H9 (cell line): ENCODE measurements around the gene RBKS. TPM values are rescaled to one million over a fixed set of nuclear protein-coding genes. Genes with fewer than 3 reads are reported as not detected.

ENCODE experiments used
- DNase-seq: peaks from one replicate; pipeline ENCODE4 v3.0.0-alpha.2; 2017
- H2AFZ ChIP-seq: one replicate; pipeline ENCODE4 v1.6.1; 2013; ENCODE audit warnings: mild to moderate bottlenecking, low read length, control low read depth, moderate library complexity
- H2AK5ac ChIP-seq: 2 replicates; pipeline ENCODE4 v1.6.1; 2013; ENCODE audit warnings: low read length, control low read depth, mixed read lengths; ENCODE audit not compliant: insufficient read length
- H2BK120ac ChIP-seq: one replicate; pipeline ENCODE4 v1.6.1; 2013; ENCODE audit warnings: low read depth, mild to moderate bottlenecking, low read length, control low read depth, inconsistent platforms; ENCODE audit not compliant: poor library complexity, severe bottlenecking
- H2BK12ac ChIP-seq: 2 replicates; pipeline ENCODE4 v1.6.1; 2013; ENCODE audit warnings: low read length, control low read depth, mixed read lengths, low read depth; ENCODE audit not compliant: insufficient read length
- H2BK15ac ChIP-seq: 2 replicates; pipeline ENCODE4 v1.6.1; 2013; ENCODE audit warnings: low read depth, low read length, control low read depth
- H2BK20ac ChIP-seq: one replicate; pipeline ENCODE4 v1.6.1; 2013; ENCODE audit warnings: low read depth, mild to moderate bottlenecking, low read length, control low read depth, inconsistent platforms; ENCODE audit not compliant: poor library complexity, severe bottlenecking
- H2BK5ac ChIP-seq: 2 replicates; pipeline ENCODE4 v1.6.1; 2013; ENCODE audit warnings: low read length, control low read depth, mixed read lengths; ENCODE audit not compliant: insufficient read length
- H3K14ac ChIP-seq: 2 replicates; pipeline ENCODE4 v1.6.1; 2013; ENCODE audit warnings: low read length, control low read depth; ENCODE audit not compliant: insufficient read depth
- H3K18ac ChIP-seq: 2 replicates; pipeline ENCODE4 v1.6.1; 2013; ENCODE audit warnings: low read depth, mild to moderate bottlenecking, mixed read lengths, low read length, control low read depth; ENCODE audit not compliant: insufficient read length
- H3K23ac ChIP-seq: 2 replicates; pipeline ENCODE4 v1.6.1; 2013; ENCODE audit warnings: low read length, control low read depth, mixed read lengths, low read depth; ENCODE audit not compliant: insufficient read length
- H3K23me2 ChIP-seq: 2 replicates; pipeline ENCODE4 v1.6.1; 2013; ENCODE audit warnings: low read depth, mild to moderate bottlenecking, mixed read lengths, low read length, control low read depth; ENCODE audit not compliant: insufficient read length, poor library complexity, severe bottlenecking
- H3K27ac ChIP-seq: 2 replicates; pipeline ENCODE4 v1.5.1; 2013; ENCODE audit warnings: low read length, control low read depth, mixed read lengths, low read depth; ENCODE audit not compliant: insufficient read length
- H3K27me3 ChIP-seq: 2 replicates; pipeline ENCODE4 v1.6.1; 2013; ENCODE audit warnings: low read length, control low read depth, inconsistent platforms; ENCODE audit not compliant: insufficient read depth
- H3K4ac ChIP-seq: 2 replicates; pipeline ENCODE4 v1.6.1; 2013; ENCODE audit warnings: low read depth, mild to moderate bottlenecking, control low read depth, inconsistent platforms, low read length, moderate library complexity
- H3K4me1 ChIP-seq: 2 replicates; pipeline ENCODE4 v1.6.1; 2013; ENCODE audit warnings: low read length, control low read depth, inconsistent platforms; ENCODE audit not compliant: insufficient read depth
- H3K4me2 ChIP-seq: 2 replicates; pipeline ENCODE4 v1.6.1; 2013; ENCODE audit warnings: low read length, control low read depth, mixed read lengths; ENCODE audit not compliant: insufficient read length, insufficient read depth
- H3K56ac ChIP-seq: 2 replicates; pipeline ENCODE4 v1.6.1; 2013; ENCODE audit warnings: low read depth, mild to moderate bottlenecking, mixed read lengths, low read length, control low read depth; ENCODE audit not compliant: insufficient read length
- H3K79me1 ChIP-seq: 2 replicates; pipeline ENCODE4 v1.6.1; 2013; ENCODE audit warnings: low read depth, mild to moderate bottlenecking, moderate library complexity, low read length, control low read depth, inconsistent platforms; ENCODE audit not compliant: insufficient read depth, poor library complexity, severe bottlenecking
- H3K79me2 ChIP-seq: 2 replicates; pipeline ENCODE4 v1.6.1; 2013; ENCODE audit warnings: low read length, control low read depth, inconsistent platforms; ENCODE audit not compliant: insufficient read depth
- H3K9ac ChIP-seq: 2 replicates; pipeline ENCODE4 v1.6.1; 2013; ENCODE audit warnings: low read length, control low read depth, mixed read lengths; ENCODE audit not compliant: insufficient read length; ENCODE audit errors: extremely low read depth
- H3K9me3 ChIP-seq: one replicate; pipeline ENCODE4 v1.6.1; 2013; ENCODE audit warnings: low read depth, low read length, inconsistent platforms; ENCODE audit not compliant: control insufficient read depth
- H3T11ph ChIP-seq: one replicate; pipeline ENCODE4 v1.6.1; 2013; ENCODE audit warnings: mild to moderate bottlenecking, low read length, control low read depth, inconsistent platforms
- H4K20me1 ChIP-seq: one replicate; pipeline ENCODE4 v1.6.1; 2013; ENCODE audit not compliant: control insufficient read depth, insufficient read length, insufficient read depth
- H4K5ac ChIP-seq: 2 replicates; pipeline ENCODE4 v1.6.1; 2013; ENCODE audit warnings: low read depth, mild to moderate bottlenecking, mixed read lengths, low read length, control low read depth; ENCODE audit not compliant: insufficient read length
- H4K8ac ChIP-seq: replicated peaks from 2 replicates; pipeline ENCODE4 v1.6.1; 2013; ENCODE audit warnings: low read length, control low read depth, mixed read lengths, low read depth; ENCODE audit not compliant: insufficient read length
- H4K91ac ChIP-seq: 2 replicates; pipeline ENCODE4 v1.6.1; 2013; ENCODE audit warnings: low read depth, mild to moderate bottlenecking, moderate library complexity, mixed read lengths, low read length, control low read depth; ENCODE audit not compliant: insufficient read length
- H3K27ac Mint-ChIP-seq, 3 experiments: 2 replicates in 2 of 3; 3 replicates in 1 of 3; pipeline ENCODE4 v1.8.0; 2020 to 2021; ENCODE audit warnings: mixed read lengths in 3 of 3, mild to moderate bottlenecking in 1 of 3, moderate library complexity in 1 of 3
- H3K27me3 Mint-ChIP-seq: 2 replicates; pipeline ENCODE4 v1.8.0; 2021; ENCODE audit warnings: low read depth, mild to moderate bottlenecking, moderate library complexity, mixed read lengths
- H3K36me3 Mint-ChIP-seq, 3 experiments: 2 replicates in 2 of 3; 3 replicates in 1 of 3; pipeline ENCODE4 v1.8.0; 2020 to 2021; ENCODE audit warnings: low read depth in 3 of 3, mixed read lengths in 3 of 3; ENCODE audit not compliant: insufficient read depth in 1 of 3
- H3K4me1 Mint-ChIP-seq, 2 experiments: 2 replicates each; pipeline ENCODE4 v1.8.0; 2020; ENCODE audit warnings: mixed read lengths in 2 of 2
- H3K4me3 Mint-ChIP-seq, 2 experiments: 2 replicates in 1 of 2; 3 replicates in 1 of 2; pipeline ENCODE4 v1.8.0; 2020 to 2021; ENCODE audit warnings: mild to moderate bottlenecking in 2 of 2, mixed read lengths in 2 of 2, moderate library complexity in 1 of 2
- H3K9me3 Mint-ChIP-seq, 2 experiments: 2 replicates in 1 of 2; 3 replicates in 1 of 2; pipeline ENCODE4 v1.8.0; 2020; ENCODE audit warnings: mild to moderate bottlenecking in 2 of 2, mixed read lengths in 2 of 2, moderate library complexity in 1 of 2
- WGBS: extraction: QIAGEN DNeasy Blood & Tissue Kit; methylation state at CpG from one replicate; pipeline ENCODE4 v1.1.7; 2013; ENCODE audit warnings: missing lambda C conversion rate, low lambda C conversion rate, mixed read lengths; ENCODE audit not compliant: insufficient read length; ENCODE audit errors: extremely low coverage; 5-methylcytosine and 5-hydroxymethylcytosine counted together
- total RNA-seq: library from RNA; stranded (reverse); gene quantifications from 2 replicates; pipeline ENCODE4 v1.2.1, GENCODE V29; 2021
- TF ChIP-seq, protein P1 (sequence below): fragments of 200-600 bp; sonication (generic); conservative IDR thresholded peaks from 3 replicates; pipeline ENCODE4 v1.8.0; 2021; ENCODE audit warnings: antibody characterized with exemption, mild to moderate bottlenecking

Gene RBKS
- total RNA-seq, 1 experiment from 2014 or later = 2.3 TPM

DNA sequence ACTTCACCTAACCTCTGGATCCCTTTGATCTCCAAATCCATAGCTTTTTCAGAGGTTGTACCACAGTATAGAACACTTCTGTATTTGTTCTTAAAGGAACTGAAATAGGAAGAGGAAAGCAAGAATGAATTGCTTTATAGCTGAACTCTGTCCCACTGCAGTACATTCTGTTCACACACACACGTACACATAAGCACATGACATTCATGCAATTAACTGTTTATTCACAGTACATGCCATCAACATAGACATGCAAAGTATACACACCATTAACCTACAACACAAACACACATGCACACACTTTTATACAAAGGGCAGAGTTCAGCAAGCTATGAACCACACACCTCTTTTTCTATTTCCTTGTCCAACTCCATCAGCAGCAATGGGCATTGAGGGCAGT is 75.4 kb downstream of the RBKS start:
- Mint-ChIP-seq H3K9me3 (no peaks in the 10 kb centered on the region; a peak in 2 of 5 replicates), H3K36me3 (no peaks in the 10 kb centered on the region), H3K27me3 (peaks cover 2% of the 10 kb centered on the region; the same call in 1 of the 2 replicates), H3K27ac (no peak overlapping the region), H3K4me3 (no peak overlapping the region), H3K4me1 (no peaks in the 10 kb centered on the region)
- Histone ChIP-seq H3K4me2 (no peak overlapping the region), H2BK12ac (no peak overlapping the region), H4K5ac (no peak overlapping the region), H3T11ph (no peak overlapping the region), H2BK5ac (no peak overlapping the region), H2BK20ac (no peak overlapping the region), H4K91ac (no peak overlapping the region), H3K9me3 (no peaks in the 10 kb centered on the region), H3K4ac (no peak overlapping the region), H3K23ac (no peak overlapping the region), H3K18ac (no peak overlapping the region), H3K23me2 (no peaks in the 10 kb centered on the region), H3K56ac (no peak overlapping the region), H2BK15ac (no peak overlapping the region), H4K20me1 (no peaks in the 10 kb centered on the region), H2AK5ac (no peak overlapping the region), H3K79me1 (no peaks in the 10 kb centered on the region), H2BK120ac (no peak overlapping the region), H3K27ac (no peak overlapping the region), H2AFZ (no peak overlapping the region), H4K8ac (no peak overlapping the region), H3K79me2 (no peaks in the 10 kb centered on the region), H3K4me1 (no peaks in the 10 kb centered on the region), H3K14ac (no peak overlapping the region), H3K27me3 (no peaks in the 10 kb centered on the region), H3K9ac (no peak overlapping the region)
- no CpG with 5 or more reads among the region's 1 CpG for WGBS
- TF ChIP-seq, protein P1, sequence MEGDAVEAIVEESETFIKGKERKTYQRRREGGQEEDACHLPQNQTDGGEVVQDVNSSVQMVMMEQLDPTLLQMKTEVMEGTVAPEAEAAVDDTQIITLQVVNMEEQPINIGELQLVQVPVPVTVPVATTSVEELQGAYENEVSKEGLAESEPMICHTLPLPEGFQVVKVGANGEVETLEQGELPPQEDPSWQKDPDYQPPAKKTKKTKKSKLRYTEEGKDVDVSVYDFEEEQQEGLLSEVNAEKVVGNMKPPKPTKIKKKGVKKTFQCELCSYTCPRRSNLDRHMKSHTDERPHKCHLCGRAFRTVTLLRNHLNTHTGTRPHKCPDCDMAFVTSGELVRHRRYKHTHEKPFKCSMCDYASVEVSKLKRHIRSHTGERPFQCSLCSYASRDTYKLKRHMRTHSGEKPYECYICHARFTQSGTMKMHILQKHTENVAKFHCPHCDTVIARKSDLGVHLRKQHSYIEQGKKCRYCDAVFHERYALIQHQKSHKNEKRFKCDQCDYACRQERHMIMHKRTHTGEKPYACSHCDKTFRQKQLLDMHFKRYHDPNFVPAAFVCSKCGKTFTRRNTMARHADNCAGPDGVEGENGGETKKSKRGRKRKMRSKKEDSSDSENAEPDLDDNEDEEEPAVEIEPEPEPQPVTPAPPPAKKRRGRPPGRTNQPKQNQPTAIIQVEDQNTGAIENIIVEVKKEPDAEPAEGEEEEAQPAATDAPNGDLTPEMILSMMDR = no peak
- no peak for DNase-seq
